Measurements from ENCODE around the gene OSBPL2. TPM values are rescaled to one million over a fixed set of nuclear protein-coding genes. Genes with fewer than 3 reads are reported as not detected.

Gene OSBPL2
- total and polyA plus RNA-seq, 9 of the 15 experiments (the other 6 are each of a cell fraction or from before 2014, with no cell fraction given): 2.5 to 25.6 (median 14.1) TPM

- TF ChIP-seq ZBTB40 (IDR thresholded peaks at IDR 0.05) (no peak), ZBTB40 (CRISPR knock-in tag; IDR thresholded peaks at IDR 0.05) (no peak), ZNF668 (CRISPR knock-in tag; IDR thresholded peaks at IDR 0.05) (no peak), EZH2 (IDR thresholded peaks at IDR 0.05; ENCODE audit: borderline replicate concordance, low read depth, low read length) (no peak)
These were observed 26.0 kb upstream of the OSBPL2 start (continued) for GRCh38 chr20:62212299-62212698.

All from K562 (cell line).